IMR-90 (cell line): ENCODE data around the gene MPC1. TPM values are rescaled to one million over a fixed set of nuclear protein-coding genes. Genes with fewer than 3 reads are reported as not detected.

Experiments
- ATAC-seq: fragments of 200-7000 bp; cut with Tn5 transposase; 2 replicates; pipeline ENCODE4 v1.9.1; 2020; ENCODE audit warnings: low read depth, mild to moderate bottlenecking, moderate library complexity
- BruUV-seq: library from RNA; stranded (reverse); fragments of 400-500 nt; replicated peaks from 2 replicates; lab custom pipeline; 2021; lab: Mats Ljungman, UMichigan
- CTCF ChIA-PET: fragments of 300-600 bp; formaldehyde crosslinking; extraction: SDS; loops from one replicate; lab custom pipeline; 2021; ENCODE audit warnings: antibody characterized with exemption; lab: Yijun Ruan, JAX
- POLR2A ChIA-PET: fragments of 300-600 bp; sonication (Branson Sonifier 250); formaldehyde crosslinking; loops from one replicate; lab custom pipeline; 2022; ENCODE audit warnings: antibody characterized with exemption; ENCODE audit not compliant: unreplicated experiment; lab: Charles Lee
- DNase-seq: peaks from one replicate; pipeline ENCODE4 v3.0.0; 2013
- H2AFZ ChIP-seq: replicated peaks from 2 replicates; pipeline ENCODE3; 2013; ENCODE audit warnings: low read length, mild to moderate bottlenecking; ENCODE audit not compliant: poor library complexity
- H2AK5ac ChIP-seq: 2 replicates; pipeline ENCODE4 v1.6.1; 2013; ENCODE audit warnings: low read depth, low read length, inconsistent platforms
- H2AK9ac ChIP-seq: replicated peaks from 2 replicates; pipeline ENCODE3; 2013; ENCODE audit warnings: mild to moderate bottlenecking, low read depth, low read length, moderate library complexity; ENCODE audit not compliant: poor library complexity
- H2BK120ac ChIP-seq: 2 replicates; pipeline ENCODE4 v1.6.1; 2013; ENCODE audit warnings: low read depth, low read length, inconsistent platforms
- H2BK15ac ChIP-seq: 3 replicates; pipeline ENCODE4 v1.6.1; 2013; ENCODE audit warnings: low read depth, low read length, inconsistent platforms
- H2BK20ac ChIP-seq: 2 replicates; pipeline ENCODE4 v1.6.1; 2013; ENCODE audit warnings: low read depth, mild to moderate bottlenecking, inconsistent platforms, low read length, moderate library complexity
- H2BK5ac ChIP-seq: 2 replicates; pipeline ENCODE4 v1.6.1; 2013; ENCODE audit warnings: mild to moderate bottlenecking, low read depth, low read length, inconsistent platforms; ENCODE audit not compliant: poor library complexity, severe bottlenecking
- H3K14ac ChIP-seq: replicated peaks from 2 replicates; pipeline ENCODE4 v1.6.1; 2013; ENCODE audit warnings: low read depth, low read length, inconsistent platforms
- H3K18ac ChIP-seq: 2 replicates; pipeline ENCODE4 v1.6.1; 2013; ENCODE audit warnings: low read depth, low read length, control low read depth
- H3K23ac ChIP-seq: 2 replicates; pipeline ENCODE4 v1.6.1; 2013; ENCODE audit warnings: low read depth, low read length, inconsistent platforms
- H3K27ac ChIP-seq: 2 replicates; pipeline ENCODE4 v1.5.1; 2013; ENCODE audit warnings: mild to moderate bottlenecking, control low read depth, low read length; ENCODE audit not compliant: insufficient read depth
- H3K27me3 ChIP-seq: 2 replicates; pipeline ENCODE4 v1.6.1; 2013; ENCODE audit warnings: low read length; ENCODE audit not compliant: control insufficient read depth, insufficient read depth
- H3K36me3 ChIP-seq: 2 replicates; pipeline ENCODE4 v1.6.1; 2013; ENCODE audit warnings: low read length, mixed read lengths; ENCODE audit not compliant: control insufficient read depth, insufficient read depth
- H3K4ac ChIP-seq: 2 replicates; pipeline ENCODE4 v1.6.1; 2013; ENCODE audit warnings: low read depth, low read length, inconsistent platforms
- H3K4me1 ChIP-seq: 2 replicates; pipeline ENCODE4 v1.6.1; 2013; ENCODE audit warnings: low read length, mixed read lengths; ENCODE audit not compliant: control insufficient read depth, insufficient read depth
- H3K4me2 ChIP-seq: 2 replicates; pipeline ENCODE4 v1.6.1; 2013; ENCODE audit warnings: low read depth, mild to moderate bottlenecking, control low read depth, low read length, moderate library complexity
- H3K4me3 ChIP-seq: 2 replicates; pipeline ENCODE4 v1.5.1; 2013; ENCODE audit warnings: low read depth, mild to moderate bottlenecking, control low read depth, low read length, moderate library complexity; ENCODE audit not compliant: insufficient read depth
- H3K56ac ChIP-seq: 2 replicates; pipeline ENCODE4 v1.6.1; 2013; ENCODE audit warnings: low read length, inconsistent platforms; ENCODE audit not compliant: insufficient read depth; ENCODE audit errors: extremely low read depth
- H3K79me1 ChIP-seq, 2 experiments: 2 replicates each; pipeline ENCODE4 v1.6.1; 2013; ENCODE audit warnings: low read length in 2 of 2, inconsistent platforms in 1 of 2, low read depth in 1 of 2
- H3K9ac ChIP-seq: 2 replicates; pipeline ENCODE4 v1.6.1; 2013; ENCODE audit warnings: low read depth, low read length, control low read depth
- H3K9me1 ChIP-seq: 2 replicates; pipeline ENCODE4 v1.6.1; 2013; ENCODE audit warnings: low read length, inconsistent platforms; ENCODE audit not compliant: insufficient read depth
- H3K9me3 ChIP-seq: 2 replicates; pipeline ENCODE4 v1.6.1; 2013; ENCODE audit warnings: low read length; ENCODE audit not compliant: control insufficient read depth, insufficient read depth
- H4K20me1 ChIP-seq: 2 replicates; pipeline ENCODE4 v1.6.1; 2013; ENCODE audit warnings: low read length, inconsistent platforms; ENCODE audit not compliant: insufficient read depth
- H4K5ac ChIP-seq: 2 replicates; pipeline ENCODE4 v1.6.1; 2013; ENCODE audit warnings: mild to moderate bottlenecking, low read depth, low read length, control low read depth
- H4K8ac ChIP-seq, 2 experiments: 2 replicates each; pipeline ENCODE4 v1.6.1; 2013; ENCODE audit warnings: low read depth in 2 of 2, low read length in 2 of 2, control low read depth in 1 of 2, inconsistent platforms in 1 of 2
- H4K91ac ChIP-seq: 2 replicates; pipeline ENCODE4 v1.6.1; 2013; ENCODE audit warnings: low read depth, low read length, inconsistent platforms; ENCODE audit not compliant: insufficient read depth
- CHD1 ChIP-seq: IDR thresholded peaks from 2 replicates; pipeline ENCODE4 v1.6.1; 2012; ENCODE audit warnings: low read depth, low read length, improper control_type of control experiment
- FOS ChIP-seq: fragments of 150-350 bp; IDR thresholded peaks from 2 replicates; pipeline ENCODE4 v1.6.1; 2016; ENCODE audit warnings: low read depth, low read length
- MAFK ChIP-seq: IDR thresholded peaks from 2 replicates; pipeline ENCODE4 v1.6.1; 2012; ENCODE audit warnings: low read depth, low read length, improper control_type of control experiment
- MAZ ChIP-seq: IDR thresholded peaks from 2 replicates; pipeline ENCODE4 v1.6.1; 2012; ENCODE audit warnings: low read depth, mild to moderate bottlenecking, low read length, improper control_type of control experiment, moderate library complexity, borderline replicate concordance
- NFE2L2 ChIP-seq: fragments of 150-350 bp; IDR thresholded peaks from 2 replicates; pipeline ENCODE4 v1.6.1; 2016; ENCODE audit warnings: low read depth, mild to moderate bottlenecking, low read length
- POLR2A ChIP-seq: IDR thresholded peaks from 2 replicates; pipeline ENCODE4 v1.6.1; 2012; ENCODE audit warnings: mild to moderate bottlenecking, low read depth, low read length
- RAD21 ChIP-seq: IDR thresholded peaks from 2 replicates; pipeline ENCODE4 v1.6.1; 2012; ENCODE audit warnings: low read length, improper control_type of control experiment
- RCOR1 ChIP-seq: IDR thresholded peaks from 2 replicates; pipeline ENCODE4 v1.6.1; 2012; ENCODE audit warnings: mild to moderate bottlenecking, low read length, improper control_type of control experiment; ENCODE audit not compliant: insufficient replicate concordance
- SMC3 ChIP-seq: fragments of 150-350 bp; IDR thresholded peaks from 2 replicates; pipeline ENCODE4 v1.6.1; 2016; ENCODE audit warnings: low read depth, mild to moderate bottlenecking, antibody characterized with exemption, low read length, moderate library complexity
- WGBS, 2 experiments: methylation state at CpG; one replicate each; pipeline versions ENCODE4 v1.1.5 to v1.1.7; 2013; ENCODE audit warnings: missing lambda C conversion rate in 2 of 2; ENCODE audit not compliant: insufficient read length in 1 of 2; ENCODE audit errors: extremely low coverage in 2 of 2; 5-methylcytosine and 5-hydroxymethylcytosine counted together
- dilution Hi-C: fragments of 300-500 bp; cut with HindIII; formaldehyde crosslinking; loops from one replicate; pipeline ENCODE4 v1.14.3; 2018; ENCODE audit warnings: low sequenced_read_pairs; ENCODE audit not compliant: unreplicated experiment
- in situ Hi-C: fragments of 300-500 bp; cut with MboI; formaldehyde crosslinking; loops from 3 replicates; pipeline ENCODE4 v1.14.3; 2019; ENCODE audit warnings: low sequenced_read_pairs, inconsistent platforms, mixed read lengths
- intact Hi-C: fragments of 100-400 bp; cut with micrococcal nuclease; formaldehyde crosslinking; loops from 2 replicates; pipeline ENCODE4 v1.10.0; 2022
- polyA plus RNA-seq, 3 experiments: library from polyadenylated mRNA; depleted of rRNA; stranded (reverse); fragments of >200 nt; gene quantifications; 2 replicates each; pipeline ENCODE4 v1.2.3, GENCODE V29; 2012; ENCODE audit warnings: low replicate concordance in 1 of 3
- total RNA-seq: library from RNA; depleted of rRNA; stranded (reverse); fragments of >200 nt; gene quantifications from 2 replicates; pipeline ENCODE4 v1.2.3, GENCODE V29; 2012
- TF ChIP-seq, protein P1 (sequence below): conservative IDR thresholded peaks from 2 replicates; pipeline ENCODE4 v1.5.1; 2012; ENCODE audit warnings: mild to moderate bottlenecking, low read depth, low read length, improper control_type of control experiment
- TF ChIP-seq, protein P2 (sequence below): fragments of 150-350 bp; IDR thresholded peaks from 2 replicates; pipeline ENCODE4 v1.6.1; 2017; ENCODE audit warnings: mild to moderate bottlenecking, antibody characterized with exemption, low read length, low read depth

Gene MPC1
- total and polyA plus RNA-seq, 2 of the 4 experiments (the other 2 are of a cell fraction): 10.9 to 12.0 TPM

DNA sequence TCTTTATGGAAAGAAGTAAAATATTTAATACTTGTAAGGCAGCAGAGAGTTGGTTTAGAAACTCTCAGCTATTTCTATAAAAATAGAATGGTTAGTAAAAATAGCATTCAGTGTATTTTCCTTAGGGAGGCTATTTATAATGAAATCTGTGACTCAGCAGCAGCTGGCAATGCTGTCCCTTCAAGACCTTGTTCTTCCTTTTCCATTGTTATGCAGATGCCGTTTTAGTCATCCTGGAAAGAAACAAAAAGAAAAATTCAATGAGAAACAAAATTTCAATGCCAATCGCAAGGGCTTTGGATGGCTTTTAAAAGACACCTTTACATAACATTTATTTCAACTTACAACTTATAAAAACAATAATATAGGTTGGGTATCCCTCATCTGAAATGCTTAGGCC lies 17.5 kb downstream of the MPC1 start:
- H2BK15ac ChIP-seq: no peak overlapping the region
- H3K4me2 ChIP-seq: no peak overlapping the region; the same call in 1 of the 2 replicates
- no TSS peak for BruUV-seq
- no peaks in the 10 kb centered on the region for H3K79me1 ChIP-seq
- ChIA-PET CTCF (interaction anchor here (1.9 kb wide), 1 partner anchor 16 kb away, joined by 5 read pairs; no protein-coding TSS in a partner anchor), POLR2A (no interaction called here)
- H2AFZ ChIP-seq: no peak overlapping the region
- no CpG with 5 or more reads among the region's 2 CpGs for WGBS, 2 experiments
- no peak overlapping the region for H4K91ac ChIP-seq
- H3K9me3 ChIP-seq: no peaks in the 10 kb centered on the region
- no peak overlapping the region for H3K18ac ChIP-seq
- dilution Hi-C loops (no loop called here), in situ Hi-C loops (no loop called here), intact Hi-C loops (no loop called here)
- H4K5ac ChIP-seq: no peak overlapping the region
- H3K27me3 ChIP-seq: no peaks in the 10 kb centered on the region
- H2BK120ac ChIP-seq: no peak overlapping the region
- H2BK20ac ChIP-seq: no peak overlapping the region
- peak; percentile 72 for ATAC-seq
- DNase-seq: peak; percentile 74
- no peak overlapping the region for H4K8ac ChIP-seq
- no peak overlapping the region for H3K4ac ChIP-seq
- H2AK9ac ChIP-seq: no peak overlapping the region
- no peak overlapping the region for H3K4me3 ChIP-seq
- no peak overlapping the region for H3K23ac ChIP-seq
- no peak overlapping the region for H3K14ac ChIP-seq
- 0 out of 2 replicates have a peak, but pooled peaks cover 4% of the 10 kb centered on the region for H3K9me1 ChIP-seq
- 0 out of 2 replicates have a peak, but pooled peaks cover 1% of the 10 kb centered on the region for H3K36me3 ChIP-seq
- H3K56ac ChIP-seq: no peak overlapping the region
- no peak overlapping the region for H2AK5ac ChIP-seq
- H3K4me1 ChIP-seq: peaks cover 9% of the 10 kb centered on the region
- H3K27ac ChIP-seq: no peak overlapping the region
- no peak overlapping the region for H2BK5ac ChIP-seq
- no peak for TF ChIP-seq RAD21
- TF ChIP-seq NFE2L2: no peak
- TF ChIP-seq SMC3: no peak
- no peak for TF ChIP-seq MAZ
- peak; percentile 31; the same call in 1 of the 2 replicates for TF ChIP-seq MAFK
- TF ChIP-seq CHD1: no peak
- TF ChIP-seq FOS: peak; percentile 37; the same call in 1 of the 2 replicates
- TF ChIP-seq, protein P1, sequence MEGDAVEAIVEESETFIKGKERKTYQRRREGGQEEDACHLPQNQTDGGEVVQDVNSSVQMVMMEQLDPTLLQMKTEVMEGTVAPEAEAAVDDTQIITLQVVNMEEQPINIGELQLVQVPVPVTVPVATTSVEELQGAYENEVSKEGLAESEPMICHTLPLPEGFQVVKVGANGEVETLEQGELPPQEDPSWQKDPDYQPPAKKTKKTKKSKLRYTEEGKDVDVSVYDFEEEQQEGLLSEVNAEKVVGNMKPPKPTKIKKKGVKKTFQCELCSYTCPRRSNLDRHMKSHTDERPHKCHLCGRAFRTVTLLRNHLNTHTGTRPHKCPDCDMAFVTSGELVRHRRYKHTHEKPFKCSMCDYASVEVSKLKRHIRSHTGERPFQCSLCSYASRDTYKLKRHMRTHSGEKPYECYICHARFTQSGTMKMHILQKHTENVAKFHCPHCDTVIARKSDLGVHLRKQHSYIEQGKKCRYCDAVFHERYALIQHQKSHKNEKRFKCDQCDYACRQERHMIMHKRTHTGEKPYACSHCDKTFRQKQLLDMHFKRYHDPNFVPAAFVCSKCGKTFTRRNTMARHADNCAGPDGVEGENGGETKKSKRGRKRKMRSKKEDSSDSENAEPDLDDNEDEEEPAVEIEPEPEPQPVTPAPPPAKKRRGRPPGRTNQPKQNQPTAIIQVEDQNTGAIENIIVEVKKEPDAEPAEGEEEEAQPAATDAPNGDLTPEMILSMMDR: no peak
- TF ChIP-seq RCOR1: no peak
- TF ChIP-seq, protein P2, sequence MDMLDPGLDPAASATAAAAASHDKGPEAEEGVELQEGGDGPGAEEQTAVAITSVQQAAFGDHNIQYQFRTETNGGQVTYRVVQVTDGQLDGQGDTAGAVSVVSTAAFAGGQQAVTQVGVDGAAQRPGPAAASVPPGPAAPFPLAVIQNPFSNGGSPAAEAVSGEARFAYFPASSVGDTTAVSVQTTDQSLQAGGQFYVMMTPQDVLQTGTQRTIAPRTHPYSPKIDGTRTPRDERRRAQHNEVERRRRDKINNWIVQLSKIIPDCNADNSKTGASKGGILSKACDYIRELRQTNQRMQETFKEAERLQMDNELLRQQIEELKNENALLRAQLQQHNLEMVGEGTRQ: no peak
- TF ChIP-seq POLR2A: no peak
- H4K20me1 ChIP-seq: no peaks in the 10 kb centered on the region
- no peak overlapping the region for H3K9ac ChIP-seq
